Upper lobe of left lung (tissue), 6 donors: ENCODE data around the gene PHKG2. TPM values are rescaled to one million over a fixed set of nuclear protein-coding genes. Genes with fewer than 3 reads are reported as not detected.

Source experiments
- ATAC-seq, 2 donors: fragments of 200-7000 bp; cut with Tn5 transposase; one replicate each; pipeline ENCODE4 v1.9.1; 2022; ENCODE audit warnings: mild to moderate bottlenecking in 2 of 2, moderate library complexity in 2 of 2; ENCODE audit not compliant: low FRiP score in 2 of 2
- DNase-seq, 2 donors: peaks; one replicate each; pipeline ENCODE4 v3.0.0-alpha.2; 2019 to 2020
- H3K27ac ChIP-seq, 4 donors: fragments of 200-600 bp; sonication (generic); one replicate each; pipeline ENCODE4 v1.5.1; 2016 to 2019
- H3K27me3 ChIP-seq, 4 donors: fragments of 200-600 bp; sonication (generic); one replicate each; pipeline ENCODE4 v1.5.1; 2017 to 2019
- H3K36me3 ChIP-seq, 4 donors: fragments of 200-600 bp; sonication (generic); one replicate each; pipeline ENCODE4 v1.5.1; 2016 to 2019
- H3K4me1 ChIP-seq, 4 donors: fragments of 200-600 bp; sonication (generic); one replicate each; pipeline ENCODE4 v1.5.1; 2018 to 2019
- H3K4me3 ChIP-seq, 4 donors: fragments of 200-600 bp; sonication (generic); one replicate each; pipeline ENCODE4 v1.5.1; 2017 to 2019; ENCODE audit warnings: mild to moderate bottlenecking in 2 of 4, moderate library complexity in 1 of 4
- H3K9me3 ChIP-seq, 4 donors: fragments of 200-600 bp; sonication (generic); one replicate each; pipeline ENCODE4 v1.5.1; 2018 to 2019
- CTCF ChIP-seq, 6 experiments: fragments of 450-650 bp in 4 of 6; fragments of 200-600 bp in 2 of 6; sonication (generic) in 2 of 6; IDR thresholded peaks; one replicate each; pipeline ENCODE4 v1.5.1; 2016 to 2019; ENCODE audit warnings: antibody characterized with exemption in 6 of 6
- EP300 ChIP-seq, 4 donors: sonication (generic); formaldehyde crosslinking; IDR thresholded peaks; one replicate each; pipeline ENCODE4 v1.5.1; 2017; ENCODE audit warnings: antibody characterized with exemption in 4 of 4, control low read depth in 2 of 4
- POLR2A ChIP-seq, 4 donors: fragments of 450-650 bp; IDR thresholded peaks; one replicate each; pipeline ENCODE4 v1.5.1; 2016 to 2017; ENCODE audit warnings: antibody characterized with exemption in 4 of 4, mild to moderate bottlenecking in 2 of 4
- POLR2AphosphoS5 ChIP-seq, 2 donors: sonication (generic); formaldehyde crosslinking; IDR thresholded peaks; one replicate each; pipeline ENCODE4 v1.5.1; 2017; ENCODE audit warnings: antibody characterized with exemption in 2 of 2
- WGBS, 2 donors: methylation state at CpG; one replicate each; pipeline ENCODE4 v1.1.5; 2017 to 2018; 5-methylcytosine and 5-hydroxymethylcytosine counted together
- total RNA-seq, 6 donors: library from RNA; depleted of rRNA in 4 of 6; stranded (reverse); fragments of >200 nt in 4 of 6; gene quantifications; one replicate each; pipeline versions ENCODE4 v1.1.0 to v1.2.1, GENCODE V29; 2016 to 2021
- donor health status: DM: no; HTN: no; CAD: no; lungs with moderate emphysema.
- donor health status: DM: no; HTN: yes; CAD: no; lungs with severe emphysema.

PHKG2 gene
- total RNA-seq, 6 donors from 2014 or later = 27.4 to 70.2 (median 33.5) TPM

GRCh38 chr16:30786115-30786935, 38.1 kb downstream of the PHKG2 start:
- peaks cover 14 to 20% (median 18%) of the 10 kb centered on the region in 4 donors for H3K4me1 ChIP-seq
- 6 to 11% methylated on average over 21 to 26 of the region's 57 CpGs for WGBS, 2 donors
- H3K36me3 ChIP-seq = peaks cover 7 to 31% (median 26%) of the 10 kb centered on the region in 4 donors
- H3K27ac ChIP-seq = peak overlapping the region; percentile 89 to 96 (median 92)
- ATAC-seq = peak; percentile 56 to 74
- TF ChIP-seq POLR2A (IDR thresholded peaks at IDR 0.05) (no peak), EP300 (IDR thresholded peaks at IDR 0.05) (no peak), CTCF (IDR thresholded peaks at IDR 0.05) (no peak), POLR2AphosphoS5 (IDR thresholded peaks at IDR 0.05) (no peak)
- no peaks in the 10 kb centered on the region for H3K27me3 ChIP-seq
- no peaks in the 10 kb centered on the region for H3K9me3 ChIP-seq
- peak; percentile 44 to 88 for DNase-seq
- peak overlapping the region; percentile 95 to 99 (median 96) for H3K4me3 ChIP-seq

DNA sequence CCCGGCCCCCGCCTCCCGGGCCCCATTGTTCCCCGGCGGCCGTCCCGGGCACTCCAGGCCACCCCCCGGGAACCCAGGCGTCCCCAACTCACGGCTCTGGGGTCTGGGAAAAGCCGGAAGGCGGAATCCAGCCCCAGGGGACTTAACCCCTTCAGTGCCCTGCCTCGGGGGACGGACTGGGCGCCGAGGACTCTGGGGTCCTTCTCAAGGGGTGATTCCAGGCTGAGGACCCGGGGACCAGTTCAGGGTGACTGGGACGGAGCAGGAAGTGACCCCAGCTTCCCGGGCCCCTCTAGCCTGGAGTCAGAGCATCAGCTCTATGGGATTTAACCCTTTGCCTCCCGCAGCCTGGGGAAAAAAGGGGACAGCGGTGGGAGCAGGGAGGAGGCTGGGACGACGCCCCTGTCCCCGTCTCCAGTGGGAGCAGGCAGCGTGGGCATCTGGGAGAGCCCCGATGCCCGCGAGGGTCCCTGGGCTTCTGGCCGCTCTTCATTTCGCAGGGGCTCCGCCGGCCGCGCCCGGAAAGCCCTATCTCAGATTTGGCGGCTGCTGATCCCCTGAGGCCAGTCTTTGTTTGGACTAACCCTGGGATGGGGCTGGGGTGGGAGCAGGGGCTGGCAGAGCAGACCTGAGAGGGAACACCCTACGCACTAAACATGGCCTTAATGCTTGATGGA, 38.8 kb downstream of the PHKG2 start, which contains the start of gene ZNF629:
Gene ZNF629 (minus strand): TSS at position 270 of the 677 bp plus-strand sequence. CDS start 2,723 bp downstream, outside the sequence.
- H3K27ac ChIP-seq = peak within 1 kb of the TSS; percentile 89 to 96 (median 92)

DNA sequence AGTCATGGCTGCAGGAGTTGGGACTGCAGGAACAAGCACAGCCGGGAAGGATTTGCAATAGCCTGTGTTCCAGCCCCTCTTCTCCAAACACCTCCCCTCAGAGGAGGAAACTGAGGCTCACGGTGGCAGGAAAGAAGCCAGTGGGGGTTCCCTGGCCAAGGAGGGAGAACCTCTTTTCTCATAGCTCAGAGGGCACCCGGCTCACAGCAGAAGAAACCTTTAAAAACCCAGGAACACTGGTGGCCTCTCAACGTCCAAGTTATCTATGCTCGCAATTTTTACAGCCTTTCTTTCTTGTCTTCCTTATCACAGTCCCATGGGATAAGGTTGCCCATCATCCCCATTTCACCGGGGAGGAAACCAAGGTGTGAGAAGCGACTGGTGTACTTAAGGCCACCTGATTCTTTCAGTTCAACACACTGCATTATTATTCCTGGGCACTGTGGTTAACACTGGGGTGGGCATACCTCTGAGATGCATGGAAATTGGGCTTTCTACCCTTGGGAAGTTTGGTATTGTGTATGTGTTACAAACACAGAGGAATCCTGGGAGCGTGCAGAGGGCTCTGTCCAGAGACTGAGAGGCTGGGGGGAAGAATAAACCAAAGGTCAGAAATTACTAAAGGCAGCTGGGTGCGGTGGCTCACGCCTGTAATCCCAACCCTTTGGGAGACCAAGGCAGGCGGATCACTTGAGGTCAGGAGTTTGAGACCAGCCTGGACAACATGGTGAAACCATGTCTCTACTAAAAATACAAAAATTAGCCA, 39.6 kb downstream of the PHKG2 start:
- 50 to 51% methylated on average over 11 of the region's 11 CpGs for WGBS, 2 donors
- no peaks in the 10 kb centered on the region for H3K27me3 ChIP-seq

More for the DNA sequence above, 38.8 kb downstream of the PHKG2 start, which contains the start of gene ZNF629:
- Histone ChIP-seq H3K4me1 (peaks cover 14 to 20% (median 18%) of the 10 kb centered on the region in 4 donors), H3K36me3 (peaks cover 7 to 24% (median 21%) of the 10 kb centered on the region in 4 donors), H3K4me3 (peak within 1 kb of the TSS; percentile 95 to 99 (median 96)), H3K9me3 (no peaks in the 10 kb centered on the region), H3K27me3 (no peaks in the 10 kb centered on the region)
- TF ChIP-seq CTCF (IDR thresholded peaks at IDR 0.05) = peak in 2 of 6 experiments; percentile 11 to 14
- no peak for TF ChIP-seq EP300 (IDR thresholded peaks at IDR 0.05)
- peak; percentile 37 to 52 for TF ChIP-seq POLR2AphosphoS5 (IDR thresholded peaks at IDR 0.05)
- TF ChIP-seq POLR2A (IDR thresholded peaks at IDR 0.05) = peak in 3 of 4 donors; percentile 14 to 28 (median 23)
- ATAC-seq (peak; percentile 89 to 93), DNase-seq (peak; percentile 75)
- WGBS, 2 donors = 0 to 2% methylated on average over 8 to 22 of the region's 37 CpGs

More for the DNA sequence above, 39.6 kb downstream of the PHKG2 start:
- peaks cover under 1 to 17% (median 14%) of the 10 kb centered on the region in 4 donors for H3K36me3 ChIP-seq
- peak overlapping the region; percentile 95 to 99 (median 96) for H3K4me3 ChIP-seq
- ATAC-seq (no peak), DNase-seq (no peak)
- no peaks in the 10 kb centered on the region for H3K9me3 ChIP-seq
- H3K4me1 ChIP-seq = peaks cover 14 to 20% (median 18%) of the 10 kb centered on the region in 4 donors
- peak overlapping the region; percentile 89 to 96 (median 92) for H3K27ac ChIP-seq
- no peak for TF ChIP-seq CTCF (IDR thresholded peaks at IDR 0.05)
- TF ChIP-seq POLR2A (IDR thresholded peaks at IDR 0.05) = no peak
- TF ChIP-seq EP300 (IDR thresholded peaks at IDR 0.05) = no peak
- no peak for TF ChIP-seq POLR2AphosphoS5 (IDR thresholded peaks at IDR 0.05)
